KMS-11 (cell line): Measurements from ENCODE around the gene IFNG.

ENCODE experiments used
- H2AFZ ChIP-seq: fragments of 200-600 bp; sonication (generic); 2 replicates; pipeline ENCODE4 v1.6.1; 2016; ENCODE audit warnings: antibody characterized with exemption, mixed run types, low read depth
- H3K27ac ChIP-seq: fragments of 200-600 bp; sonication (generic); 2 replicates; pipeline ENCODE4 v1.6.1; 2016; ENCODE audit warnings: mild to moderate bottlenecking, mixed run types
- H3K27me3 ChIP-seq: fragments of 200-600 bp; sonication (generic); 2 replicates; pipeline ENCODE4 v1.6.1; 2017; ENCODE audit warnings: mild to moderate bottlenecking, low read depth, mixed run types, moderate library complexity; ENCODE audit not compliant: insufficient read depth
- H3K36me3 ChIP-seq: fragments of 200-600 bp; sonication (generic); 2 replicates; pipeline ENCODE4 v1.6.1; 2017; ENCODE audit warnings: mild to moderate bottlenecking, mixed run types; ENCODE audit not compliant: insufficient read depth
- H3K4me1 ChIP-seq: fragments of 200-600 bp; sonication (generic); 2 replicates; pipeline ENCODE4 v1.6.1; 2016; ENCODE audit warnings: mild to moderate bottlenecking, low read depth, mixed run types; ENCODE audit not compliant: poor library complexity, severe bottlenecking
- H3K4me2 ChIP-seq: fragments of 200-600 bp; sonication (generic); 2 replicates; pipeline ENCODE4 v1.7.0; 2016; ENCODE audit warnings: mild to moderate bottlenecking, mixed run types
- H3K4me3 ChIP-seq: fragments of 200-600 bp; sonication (generic); IDR thresholded peaks from 2 replicates; pipeline ENCODE4 v1.6.1; 2017; ENCODE audit warnings: low read depth, low read length, mixed read lengths; ENCODE audit not compliant: insufficient read depth
- H3K79me2 ChIP-seq: fragments of 200-600 bp; sonication (generic); 2 replicates; pipeline ENCODE4 v1.6.1; 2016; ENCODE audit warnings: low read depth, mixed run types; ENCODE audit not compliant: insufficient read depth
- H3K9ac ChIP-seq: fragments of 200-600 bp; sonication (generic); 2 replicates; pipeline ENCODE4 v1.6.1; 2016; ENCODE audit warnings: mild to moderate bottlenecking, mixed run types
- H4K20me1 ChIP-seq: fragments of 200-600 bp; sonication (generic); 2 replicates; pipeline ENCODE4 v1.6.1; 2016; ENCODE audit warnings: mild to moderate bottlenecking, mixed run types; ENCODE audit not compliant: insufficient read depth
- TF ChIP-seq, protein P1 (sequence below): fragments of 200-600 bp; sonication (generic); conservative IDR thresholded peaks from 2 replicates; pipeline ENCODE4 v1.6.1; 2017; ENCODE audit warnings: low read depth, mild to moderate bottlenecking, antibody characterized with exemption, low read length, moderate library complexity, mixed read lengths

The IFNG gene

DNA sequence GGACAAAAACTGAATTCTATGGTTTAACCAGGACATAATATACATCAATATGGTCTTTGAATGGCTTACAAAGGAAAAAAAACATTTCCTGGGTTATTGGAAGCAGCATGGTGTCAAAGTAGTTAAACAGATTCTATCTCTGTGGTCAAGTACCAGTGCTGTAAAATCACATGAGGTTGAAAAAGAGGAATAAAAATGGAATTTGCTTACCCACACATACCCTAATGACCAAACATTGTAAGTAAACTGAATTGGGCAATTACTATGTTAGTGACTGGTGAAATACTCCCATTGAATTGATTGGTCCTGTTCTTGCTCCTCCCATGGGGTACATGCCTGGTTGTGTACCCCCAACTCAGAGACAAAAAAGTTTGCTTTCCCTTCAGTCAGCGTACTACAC, 19.6 kb downstream of the IFNG start:
- Histone ChIP-seq H3K9ac (no peak overlapping the region), H3K79me2 (no peaks in the 10 kb centered on the region), H2AFZ (no peak overlapping the region), H3K4me3 (no peak overlapping the region), H3K27me3 (no peaks in the 10 kb centered on the region), H3K27ac (no peak overlapping the region), H4K20me1 (no peaks in the 10 kb centered on the region), H3K4me2 (no peak overlapping the region), H3K4me1 (peaks cover 21% of the 10 kb centered on the region), H3K36me3 (no peaks in the 10 kb centered on the region)
- TF ChIP-seq, protein P1, sequence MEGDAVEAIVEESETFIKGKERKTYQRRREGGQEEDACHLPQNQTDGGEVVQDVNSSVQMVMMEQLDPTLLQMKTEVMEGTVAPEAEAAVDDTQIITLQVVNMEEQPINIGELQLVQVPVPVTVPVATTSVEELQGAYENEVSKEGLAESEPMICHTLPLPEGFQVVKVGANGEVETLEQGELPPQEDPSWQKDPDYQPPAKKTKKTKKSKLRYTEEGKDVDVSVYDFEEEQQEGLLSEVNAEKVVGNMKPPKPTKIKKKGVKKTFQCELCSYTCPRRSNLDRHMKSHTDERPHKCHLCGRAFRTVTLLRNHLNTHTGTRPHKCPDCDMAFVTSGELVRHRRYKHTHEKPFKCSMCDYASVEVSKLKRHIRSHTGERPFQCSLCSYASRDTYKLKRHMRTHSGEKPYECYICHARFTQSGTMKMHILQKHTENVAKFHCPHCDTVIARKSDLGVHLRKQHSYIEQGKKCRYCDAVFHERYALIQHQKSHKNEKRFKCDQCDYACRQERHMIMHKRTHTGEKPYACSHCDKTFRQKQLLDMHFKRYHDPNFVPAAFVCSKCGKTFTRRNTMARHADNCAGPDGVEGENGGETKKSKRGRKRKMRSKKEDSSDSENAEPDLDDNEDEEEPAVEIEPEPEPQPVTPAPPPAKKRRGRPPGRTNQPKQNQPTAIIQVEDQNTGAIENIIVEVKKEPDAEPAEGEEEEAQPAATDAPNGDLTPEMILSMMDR: no peak

DNA sequence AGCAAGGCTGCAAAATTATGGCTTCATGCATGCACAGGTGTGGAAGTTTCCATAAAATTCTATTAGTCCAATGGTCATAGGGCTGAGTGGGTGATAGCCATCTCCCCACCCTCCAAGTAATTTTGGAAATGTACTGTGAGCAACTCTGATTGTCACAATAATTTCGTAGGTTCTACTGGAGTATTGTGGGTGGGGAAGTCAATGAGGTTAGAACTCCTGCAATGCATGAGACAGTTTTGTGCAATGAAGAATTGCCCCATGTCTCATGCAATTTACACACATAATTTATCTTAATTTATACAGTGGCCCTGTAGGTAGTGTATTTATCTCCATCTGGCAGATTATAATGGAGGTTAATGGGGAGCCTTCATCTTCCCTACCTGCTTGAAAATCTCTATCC, 20.5 kb downstream of the IFNG start:
- Histone ChIP-seq H3K36me3 (no peaks in the 10 kb centered on the region), H3K4me1 (peaks cover 21% of the 10 kb centered on the region), H3K4me2 (peak overlapping the region; percentile 15; the same call in 1 of the 2 replicates), H3K27me3 (no peaks in the 10 kb centered on the region), H3K27ac (no peak overlapping the region), H3K4me3 (no peak overlapping the region), H2AFZ (no peak overlapping the region), H3K79me2 (no peaks in the 10 kb centered on the region), H4K20me1 (no peaks in the 10 kb centered on the region), H3K9ac (no peak overlapping the region)
- TF ChIP-seq, protein P1: no peak

- Histone ChIP-seq H3K4me1 (peaks cover 21% of the 10 kb centered on the region), H3K27me3 (no peaks in the 10 kb centered on the region), H3K9ac (no peak overlapping the region), H3K36me3 (no peaks in the 10 kb centered on the region), H3K79me2 (no peaks in the 10 kb centered on the region), H4K20me1 (no peaks in the 10 kb centered on the region), H3K27ac (no peak overlapping the region), H2AFZ (no peak overlapping the region), H3K4me2 (peak overlapping the region; percentile 15; the same call in 1 of the 2 replicates), H3K4me3 (no peak overlapping the region)
- TF ChIP-seq, protein P1: no peak
These were observed 21.1 kb downstream of the IFNG start for GRCh38 chr12:68138480-68138879.

DNA sequence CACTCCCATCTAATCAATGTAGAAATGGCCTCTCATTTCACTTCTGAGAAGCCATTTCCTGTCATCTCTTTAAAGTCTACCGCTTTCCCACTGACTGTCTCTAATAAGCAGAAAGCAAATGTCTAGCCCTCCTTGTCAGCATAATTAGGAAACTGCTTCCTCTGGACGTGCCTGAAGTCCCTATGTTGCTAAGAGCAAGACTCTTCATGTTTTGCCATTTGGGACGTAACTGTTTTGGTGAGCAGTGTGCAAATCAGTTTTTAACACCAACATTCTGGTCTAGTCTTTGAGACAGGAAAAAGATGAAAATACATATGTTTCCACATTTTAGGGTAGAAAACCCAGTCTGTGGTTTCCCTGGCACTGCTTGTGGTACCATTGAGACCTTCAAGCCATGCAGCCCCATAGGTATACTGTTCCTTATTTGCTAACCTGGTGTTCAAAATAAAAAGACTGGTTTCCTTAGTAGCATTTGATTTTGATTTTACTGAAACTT, 22.2 kb downstream of the IFNG start:
- H3K9ac ChIP-seq: no peak overlapping the region
- H3K27ac ChIP-seq: no peak overlapping the region
- H4K20me1 ChIP-seq: no peaks in the 10 kb centered on the region
- H3K4me2 ChIP-seq: peak overlapping the region; percentile 4; the same call in 1 of the 2 replicates
- no peak overlapping the region for H3K4me3 ChIP-seq
- peaks cover 21% of the 10 kb centered on the region for H3K4me1 ChIP-seq
- H3K79me2 ChIP-seq: no peaks in the 10 kb centered on the region
- no peaks in the 10 kb centered on the region for H3K36me3 ChIP-seq
- H3K27me3 ChIP-seq: no peaks in the 10 kb centered on the region
- TF ChIP-seq, protein P1: no peak
- H2AFZ ChIP-seq: no peak overlapping the region
